HG03103 (cell line): Measurements from ENCODE around the gene IGSF6.
A peak's percentile ranks its signal among the peaks of the same experiment; 100 is the strongest.
"Not testable (repeated sequence)": the region's sequence is repeated elsewhere in the genome, so short reads cannot be mapped to it uniquely, and the experiment has no call there.

Source experiments
- ATAC-seq: cut with Tn5 transposase; IDR thresholded peaks from one replicate; pipeline ENCODE4 v1.9.1; 2021; ENCODE audit warnings: low read depth; ENCODE audit not compliant: unreplicated experiment

Gene IGSF6

GRCh38 chr16:21605848-21606247 is 46.6 kb downstream of the IGSF6 start:
- not testable (repeated sequence) for ATAC-seq

GRCh38 chr16:21603928-21604327 is 48.5 kb downstream of the IGSF6 start:
- no peak for ATAC-seq

DNA sequence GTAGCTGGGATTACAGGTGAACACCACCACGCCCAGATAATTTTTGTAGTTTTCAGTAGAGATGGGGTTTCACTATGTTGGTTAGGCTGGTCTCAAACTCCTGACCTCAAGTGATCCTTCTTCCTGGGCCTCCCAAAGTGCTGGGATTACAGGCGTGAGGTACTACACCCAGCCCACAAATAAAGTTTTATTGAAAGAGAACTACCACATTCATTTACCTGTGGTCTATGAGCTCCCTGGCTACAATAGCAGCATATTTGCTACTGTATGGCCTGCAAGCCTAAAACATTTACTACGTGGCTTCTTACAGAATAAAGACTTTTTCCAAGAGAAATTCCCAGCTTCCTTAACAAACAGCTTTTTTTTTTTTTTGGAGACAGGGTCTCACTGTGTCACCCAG is 49.6 kb downstream of the IGSF6 start:
- no peak for ATAC-seq

- ATAC-seq = peak; percentile 9
Measured at GRCh38 chr16:21600031-21600773, 52.2 kb downstream of the IGSF6 start.

- peak; percentile 86 for ATAC-seq
Measured at GRCh38 chr16:21599122-21600030, 53.0 kb downstream of the IGSF6 start, which contains the start of gene METTL9. Gene METTL9 (plus strand): TSS chr16:21599577. CDS start chr16:21599734, 157 bp downstream.

DNA sequence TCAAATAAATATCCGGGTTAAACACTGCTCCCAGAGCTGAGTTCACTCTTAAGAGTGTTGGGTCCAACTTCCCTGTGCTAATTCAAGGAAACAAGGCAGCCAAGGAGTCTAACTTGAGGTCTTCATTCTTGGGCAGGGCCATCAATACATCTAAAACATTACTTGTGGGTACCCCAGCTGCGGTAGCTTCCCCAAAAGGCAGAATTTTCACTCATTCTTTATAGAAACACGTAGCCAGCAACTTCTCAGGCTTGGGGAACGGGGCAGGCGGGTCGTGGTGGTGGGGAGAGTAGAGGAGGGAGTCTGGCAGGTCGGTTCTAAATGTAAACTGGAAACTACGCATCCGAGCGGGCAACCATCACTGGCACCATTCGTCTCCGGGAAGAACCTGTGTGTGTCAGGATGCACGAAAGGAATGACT is 53.7 kb downstream of the IGSF6 start:
- ATAC-seq = no peak

GRCh38 chr16:21598206-21598605 is 54.2 kb downstream of the IGSF6 start:
- no peak for ATAC-seq

GRCh38 chr16:21597561-21598030 is 54.8 kb downstream of the IGSF6 start:
- no peak for ATAC-seq

DNA sequence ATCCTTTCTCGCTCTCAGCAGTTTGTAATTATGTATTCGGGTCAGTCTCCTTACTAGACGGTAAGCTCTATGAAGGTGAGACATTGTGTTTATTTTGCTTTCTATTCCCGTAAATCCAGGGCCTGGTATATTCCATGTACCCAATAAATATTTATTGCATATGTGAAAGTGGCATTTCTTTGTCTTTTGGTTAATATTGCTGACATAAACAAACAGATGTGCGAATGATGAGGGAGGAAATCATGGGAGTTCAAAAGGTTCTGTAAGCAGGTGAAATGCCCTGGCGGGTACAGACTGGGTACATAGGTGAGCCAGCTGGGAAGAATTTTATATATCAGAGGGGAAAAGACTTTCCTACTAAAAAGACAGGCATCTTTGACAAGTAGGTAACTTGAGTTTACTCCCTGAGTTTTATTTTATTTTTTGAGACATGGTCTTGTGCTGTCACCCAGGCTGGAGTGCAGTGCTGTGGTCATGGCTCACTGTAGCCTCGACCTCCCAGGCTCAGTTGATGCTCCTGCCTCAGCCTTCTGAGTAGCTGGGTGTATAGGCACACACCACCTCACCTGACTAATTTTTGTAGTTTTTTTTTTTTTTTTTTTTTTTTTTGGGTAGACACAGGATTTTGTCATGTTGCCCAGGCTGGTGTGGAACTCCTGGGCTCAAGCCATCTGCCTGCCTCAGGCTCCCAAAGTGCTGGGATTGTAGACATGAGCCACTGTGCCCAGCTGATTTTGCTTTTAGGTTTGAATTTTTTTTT is 58.7 kb downstream of the IGSF6 start:
- no peak for ATAC-seq

DNA sequence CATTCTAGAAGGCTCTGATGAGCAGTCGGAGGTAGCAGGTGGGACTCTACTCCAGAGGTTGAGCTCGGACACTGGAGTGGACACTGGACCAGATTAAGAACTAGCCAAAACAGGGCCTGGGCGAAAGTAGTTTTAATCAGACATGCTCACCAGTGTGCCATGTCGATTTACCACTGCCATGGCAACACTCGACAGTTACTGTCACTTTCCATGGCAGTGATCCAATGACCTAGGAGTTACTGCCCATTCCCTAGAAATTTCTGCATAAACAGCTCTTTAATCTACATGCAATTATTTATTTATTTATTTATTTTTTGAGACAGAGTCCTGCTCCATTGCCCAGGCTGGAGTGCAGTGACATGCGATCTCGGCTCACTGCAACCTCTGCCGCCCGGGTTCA is 60.2 kb downstream of the IGSF6 start:
- no peak for ATAC-seq

GRCh38 chr16:21590796-21591195 is 61.6 kb downstream of the IGSF6 start:
- ATAC-seq = no peak

- ATAC-seq = no peak
Measured at GRCh38 chr16:21590287-21590686, 62.1 kb downstream of the IGSF6 start.

- ATAC-seq = no peak
Measured at GRCh38 chr16:21589551-21589950, 62.9 kb downstream of the IGSF6 start.
